Epidermal melanocyte (primary cell): ENCODE results near the gene ACKR4.
"Not testable (repeated sequence)": the region's sequence is repeated elsewhere in the genome, so short reads cannot be mapped to it uniquely, and the experiment has no call there.

Experiments used
- DNase-seq: peaks from one replicate; pipeline ENCODE4 v3.0.0; 2011; ENCODE audit warnings: low spot score; ENCODE audit not compliant: insufficient read length

The ACKR4 gene

DNA sequence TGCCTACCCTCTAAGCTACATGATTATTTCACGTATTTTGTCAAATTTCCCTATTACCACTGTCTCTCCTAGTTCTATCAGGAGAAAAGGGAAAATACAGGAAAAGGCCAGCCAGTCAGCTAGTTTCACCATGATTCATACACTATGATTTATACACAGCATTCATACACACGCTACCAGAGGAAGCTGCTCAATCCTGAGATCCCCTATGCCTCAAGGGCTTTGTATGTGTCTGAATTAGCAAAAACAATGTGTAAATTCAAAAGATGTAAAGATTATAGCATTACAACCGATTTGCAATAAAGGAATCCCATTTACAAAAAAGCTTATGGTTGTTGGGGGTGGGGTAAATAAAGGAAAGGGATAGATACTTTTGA, 3.1 kb upstream of the ACKR4 start:
- DNase-seq: peak; percentile 33

DNA sequence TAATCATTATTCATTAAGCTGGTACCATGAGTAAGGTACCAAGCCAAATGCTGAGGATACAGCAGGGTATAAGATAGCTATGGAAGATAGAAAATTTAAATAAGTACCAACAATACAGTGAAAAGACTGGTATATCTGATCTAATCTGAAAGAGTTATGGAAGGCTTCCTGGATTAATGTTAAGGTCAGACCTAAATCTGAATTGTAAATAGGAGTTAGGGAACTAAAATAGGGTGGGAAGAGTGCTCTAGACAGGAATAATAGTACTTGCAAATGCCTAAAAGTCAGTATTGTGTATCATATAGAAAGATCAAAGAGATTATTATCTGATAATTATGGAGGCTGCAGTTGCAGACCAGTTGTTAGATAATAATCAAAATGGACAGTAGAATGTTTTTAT, 2.6 kb upstream of the ACKR4 start:
- no peak for DNase-seq

DNA sequence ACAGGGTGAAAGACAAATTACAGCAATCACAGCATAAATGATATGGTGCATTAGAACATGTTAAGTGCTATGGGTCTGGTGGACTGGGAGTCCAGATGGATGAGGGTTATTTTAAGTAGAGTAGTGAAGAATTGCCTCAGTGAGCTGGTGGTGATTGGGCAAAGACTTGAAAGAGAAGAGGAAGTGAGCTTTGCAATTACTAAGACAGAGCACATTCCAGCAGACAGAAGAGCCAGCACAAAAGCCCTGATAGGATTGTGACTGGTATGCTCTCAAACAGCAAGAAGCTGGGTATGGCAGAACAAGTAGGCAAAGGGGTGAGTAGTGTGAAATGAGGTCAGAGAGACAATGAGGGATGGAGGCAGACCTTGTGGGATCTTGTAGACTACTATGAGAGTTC, 2.1 kb upstream of the ACKR4 start:
- no peak for DNase-seq

DNA sequence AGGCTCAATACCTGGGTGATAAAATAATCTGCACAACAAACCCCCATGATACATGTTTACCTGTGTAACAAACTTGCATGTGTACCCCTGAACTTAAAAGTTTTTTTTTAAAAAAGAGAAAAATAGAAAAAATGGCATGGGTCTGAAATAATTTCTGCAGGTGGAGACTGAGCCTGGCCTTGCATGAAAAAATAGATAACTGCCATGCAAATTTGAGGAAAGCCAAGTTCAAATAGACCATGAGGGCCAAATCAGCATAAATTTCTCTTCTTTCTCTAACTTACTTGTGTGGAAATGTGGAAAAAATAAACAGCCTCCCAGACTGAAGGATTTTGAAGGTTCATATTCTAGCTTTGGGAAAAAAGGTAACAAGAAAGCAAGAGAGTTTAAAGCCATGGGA, 744 bp upstream of the ACKR4 start:
- no peak for DNase-seq

DNA sequence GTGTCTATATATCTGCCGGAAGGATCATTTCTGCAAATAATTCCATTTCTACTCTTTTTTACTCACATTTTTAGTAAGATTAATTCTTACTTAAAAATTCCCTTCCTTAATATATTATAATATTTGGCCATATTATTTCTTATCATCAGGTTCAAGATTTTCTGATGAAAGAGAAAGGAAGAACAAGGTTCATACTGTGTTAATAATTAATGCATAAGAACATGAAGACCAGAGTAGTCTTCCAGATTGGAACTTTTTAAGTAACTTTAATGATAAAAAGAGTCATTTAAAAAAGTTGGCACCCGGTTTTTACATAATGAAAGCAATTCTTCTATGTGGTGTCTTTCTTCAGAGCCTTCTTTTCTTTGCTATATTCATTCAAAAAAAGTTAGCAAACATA, 590 bp downstream of the ACKR4 start:
- no peak for DNase-seq

DNA sequence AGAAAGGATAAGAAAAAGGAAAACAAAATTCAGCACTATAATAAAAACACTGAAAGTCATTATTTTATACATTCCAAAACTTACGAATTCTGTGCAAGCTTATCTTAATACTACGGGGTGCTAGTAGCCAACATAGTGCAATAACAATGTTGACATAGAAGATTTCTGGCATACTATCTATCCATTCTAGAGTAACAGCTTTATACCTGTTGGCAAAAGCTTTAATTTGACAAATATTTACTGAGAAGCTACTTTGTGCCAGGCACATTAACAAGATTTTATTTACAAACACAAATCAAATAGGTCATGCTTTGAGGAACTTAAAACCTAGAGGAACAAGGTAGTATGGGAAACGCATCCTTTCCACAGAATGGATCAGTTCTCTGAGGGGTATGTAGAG, 1.1 kb downstream of the ACKR4 start:
- no peak for DNase-seq

DNA sequence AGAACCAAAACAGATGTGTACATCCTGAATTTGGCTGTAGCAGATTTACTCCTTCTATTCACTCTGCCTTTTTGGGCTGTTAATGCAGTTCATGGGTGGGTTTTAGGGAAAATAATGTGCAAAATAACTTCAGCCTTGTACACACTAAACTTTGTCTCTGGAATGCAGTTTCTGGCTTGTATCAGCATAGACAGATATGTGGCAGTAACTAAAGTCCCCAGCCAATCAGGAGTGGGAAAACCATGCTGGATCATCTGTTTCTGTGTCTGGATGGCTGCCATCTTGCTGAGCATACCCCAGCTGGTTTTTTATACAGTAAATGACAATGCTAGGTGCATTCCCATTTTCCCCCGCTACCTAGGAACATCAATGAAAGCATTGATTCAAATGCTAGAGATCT, 3.5 kb downstream of the ACKR4 start:
- DNase-seq: not testable (repeated sequence)

DNA sequence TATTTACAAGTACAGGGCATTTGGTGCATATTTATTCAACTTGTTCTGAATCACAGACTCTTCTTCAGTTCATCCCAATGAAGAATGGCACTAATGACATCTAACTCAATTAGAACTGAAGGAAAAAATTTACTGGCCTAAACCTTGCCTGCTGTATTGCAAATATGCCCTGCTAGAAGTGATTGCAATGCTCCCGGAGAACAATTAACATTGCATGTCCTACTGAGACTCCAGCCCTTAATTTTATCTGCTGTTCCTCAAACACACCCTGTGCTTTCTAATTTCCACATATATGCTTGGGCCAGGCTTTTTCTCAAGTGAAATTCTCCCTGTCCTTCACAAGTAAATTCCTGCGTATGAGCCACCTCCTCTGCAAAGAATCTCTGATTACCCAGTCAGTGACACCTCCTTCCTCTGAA, 8.3 kb downstream of the ACKR4 start:
- DNase-seq: no peak

DNA sequence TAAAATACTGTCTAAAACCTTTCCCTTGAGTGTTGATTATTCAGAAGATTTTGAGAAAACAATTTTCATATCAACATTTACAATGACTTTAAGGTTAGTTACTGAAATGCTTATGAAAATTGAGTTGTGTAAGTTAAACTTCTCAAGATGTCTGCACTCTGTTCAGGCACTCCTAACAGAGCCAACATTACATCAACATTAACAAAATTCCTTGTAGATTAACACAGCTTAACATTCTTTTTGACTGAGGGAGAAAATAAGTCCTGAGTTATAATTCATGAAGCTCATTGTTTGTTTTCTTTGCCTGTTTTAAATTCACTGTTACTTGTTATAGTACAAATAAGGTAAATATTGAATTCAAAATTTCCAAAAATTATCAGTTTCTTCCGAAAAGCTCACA, 9.0 kb downstream of the ACKR4 start:
- DNase-seq: no peak

DNA sequence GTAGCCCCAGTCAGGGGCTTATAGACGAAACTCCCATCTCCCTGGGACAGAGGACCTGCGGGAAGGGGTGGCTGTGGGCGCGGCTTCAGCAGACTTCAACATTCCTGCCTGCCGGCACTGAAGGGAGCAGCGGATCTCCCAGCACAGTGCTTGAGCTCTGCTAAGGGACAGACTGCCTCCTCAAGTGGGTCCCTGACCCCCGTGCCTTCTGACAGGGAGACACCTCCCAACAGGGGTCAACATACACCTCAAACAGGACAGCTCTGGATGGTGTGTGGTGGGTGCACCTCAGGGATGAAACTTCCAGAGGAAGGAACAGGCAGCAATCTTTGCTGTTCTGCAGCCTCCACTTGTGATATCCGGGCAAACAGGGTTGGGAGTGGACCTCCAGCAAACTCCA, 9.6 kb downstream of the ACKR4 start:
- not testable (repeated sequence) for DNase-seq

DNA sequence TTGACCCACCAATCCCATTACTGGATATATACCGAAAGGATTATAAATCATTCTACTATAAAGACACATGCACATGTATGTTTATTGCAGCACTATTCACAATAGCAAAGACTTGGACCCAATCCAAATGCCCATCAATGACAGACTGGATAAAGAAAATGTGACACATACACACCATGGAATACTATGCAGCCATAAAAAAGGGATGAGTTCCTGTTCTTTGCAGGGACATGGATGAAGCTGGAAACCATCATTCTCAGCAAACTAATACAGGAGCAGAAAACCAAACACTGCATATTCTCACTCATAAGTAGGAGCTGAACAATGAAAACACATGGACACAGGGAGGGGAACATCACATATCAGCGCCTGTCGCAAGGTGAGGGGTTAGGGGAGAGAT, 18.2 kb downstream of the ACKR4 start:
- not testable (repeated sequence) for DNase-seq

DNA sequence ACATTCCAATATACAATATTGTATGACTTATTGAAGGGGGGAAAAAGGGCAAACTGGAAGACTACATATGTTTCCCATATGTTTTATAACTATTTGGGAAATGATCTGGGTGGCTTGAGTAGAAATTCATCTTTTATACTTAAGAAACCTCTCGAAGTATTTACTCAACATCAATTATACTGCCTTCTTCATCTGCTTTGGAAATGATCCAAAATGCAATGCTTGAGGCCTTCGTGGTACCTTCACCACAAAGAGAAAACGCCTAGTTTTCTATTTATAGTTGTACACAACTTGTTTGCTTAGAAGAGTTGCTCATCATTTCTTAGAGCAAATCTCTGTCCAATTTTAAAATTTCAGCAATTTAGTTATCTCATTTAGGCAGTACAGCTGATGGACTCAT, 18.8 kb downstream of the ACKR4 start:
- no peak for DNase-seq

DNA sequence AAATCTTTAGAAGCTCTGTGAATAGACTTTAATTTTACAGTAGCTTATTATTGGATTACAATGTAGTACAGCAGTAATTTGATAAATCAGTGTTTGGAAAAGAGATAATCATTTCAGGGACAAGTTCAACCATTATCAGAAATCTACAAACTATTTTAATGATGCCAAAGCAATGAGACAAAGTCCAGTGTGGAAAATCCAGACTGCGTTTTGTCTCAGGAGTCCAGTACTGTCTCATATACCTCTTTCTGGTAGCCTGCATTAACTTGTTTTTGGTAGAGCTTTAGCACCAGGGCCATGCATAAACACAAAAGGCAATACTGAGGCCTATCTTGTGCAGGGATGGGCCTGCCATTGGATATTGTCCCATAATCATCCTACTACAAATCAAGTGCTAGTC, 19.7 kb downstream of the ACKR4 start:
- no peak for DNase-seq

DNA sequence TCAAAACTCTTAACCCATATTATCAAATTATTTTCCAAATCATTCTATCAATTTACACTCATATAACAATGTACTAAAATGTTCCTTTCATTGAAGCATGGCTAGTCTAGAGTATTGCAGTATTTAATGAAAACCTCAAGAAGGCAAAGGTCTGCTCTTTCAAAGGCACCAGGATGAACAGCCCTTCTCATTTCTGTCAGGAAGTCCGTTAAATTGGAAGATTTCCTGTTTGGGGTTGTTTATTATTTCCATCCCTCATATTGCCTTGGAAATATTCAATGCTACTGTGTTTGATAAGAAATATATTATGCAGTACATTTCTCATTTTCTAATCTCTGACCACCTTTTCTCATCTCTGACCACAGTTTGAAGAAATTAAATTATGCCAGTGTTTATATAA, 25.1 kb downstream of the ACKR4 start:
- DNase-seq: no peak

DNA sequence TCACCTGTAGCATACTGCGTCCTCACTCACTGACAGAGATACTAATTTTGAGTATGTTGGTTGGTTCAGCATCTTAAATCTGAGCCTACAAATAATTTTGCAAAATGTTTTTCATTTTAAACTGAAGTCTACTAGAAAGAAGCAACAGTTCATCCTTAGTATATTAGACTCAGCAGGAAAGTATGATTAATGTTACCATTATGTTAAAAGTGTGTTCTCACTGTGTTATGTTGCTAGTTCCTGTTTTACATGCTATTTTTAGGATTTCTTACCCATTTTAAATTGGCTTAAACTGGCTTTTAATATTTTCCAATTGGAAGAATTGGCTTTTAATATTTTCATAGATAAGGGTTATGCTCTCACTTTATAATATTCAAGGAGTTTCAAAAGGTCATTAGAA, 25.7 kb downstream of the ACKR4 start:
- no peak for DNase-seq

DNA sequence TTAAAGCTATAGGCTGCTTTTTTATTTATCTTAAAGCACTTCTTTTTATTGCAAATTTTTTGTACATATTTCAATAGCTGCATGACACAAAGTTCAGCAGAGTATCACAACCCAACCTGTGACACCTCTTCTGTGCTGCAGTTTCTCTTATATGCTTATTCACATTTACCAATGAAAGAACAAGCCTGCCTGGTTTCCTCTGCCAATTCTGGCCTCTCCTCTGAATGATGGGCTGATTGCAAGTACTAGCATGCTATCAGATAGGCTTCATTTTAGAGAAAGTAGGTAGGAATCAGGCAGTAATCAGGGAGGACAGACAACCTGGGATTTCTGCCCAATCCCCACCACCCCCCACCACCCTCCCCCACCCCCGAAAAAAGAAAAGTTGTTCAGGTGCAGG, 26.6 kb downstream of the ACKR4 start:
- DNase-seq: no peak

DNA sequence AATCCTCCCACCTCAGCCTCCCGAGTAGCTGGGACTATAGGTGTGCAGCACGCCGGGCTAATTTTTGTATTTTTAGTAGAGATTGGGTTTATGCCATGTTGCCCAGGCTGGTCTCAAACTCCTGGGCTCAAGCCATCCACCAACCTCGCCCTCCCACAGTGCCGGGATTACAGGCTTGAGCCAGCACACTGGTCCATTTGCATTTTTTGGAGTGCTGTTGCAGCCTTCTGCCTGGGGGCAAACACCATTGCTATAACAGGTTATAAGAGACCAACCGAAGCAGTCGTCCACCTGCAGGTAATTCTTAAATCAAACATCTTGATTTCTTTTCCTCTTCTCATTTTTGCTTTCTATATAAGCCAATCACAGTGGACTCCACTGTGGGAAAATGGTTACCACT, 27.7 kb downstream of the ACKR4 start:
- no peak for DNase-seq

DNA sequence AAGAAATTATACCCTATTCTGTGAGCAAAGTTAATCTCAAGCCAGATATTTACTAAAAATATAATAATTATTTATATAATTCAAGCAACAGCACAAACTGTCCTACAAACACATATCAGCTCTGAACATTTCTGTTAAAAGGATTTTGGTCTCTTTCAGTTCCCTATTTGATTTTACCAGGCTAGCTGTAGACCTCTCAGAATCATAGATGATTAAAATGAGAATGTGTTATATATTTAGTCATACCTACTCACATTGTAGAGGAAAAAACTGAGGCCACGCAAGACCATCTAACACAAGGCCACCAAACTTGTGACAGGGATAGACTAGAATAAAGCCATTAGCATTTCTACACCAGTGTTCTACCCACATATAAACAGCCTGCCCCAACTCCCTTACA, 28.5 kb downstream of the ACKR4 start:
- DNase-seq: no peak

DNA sequence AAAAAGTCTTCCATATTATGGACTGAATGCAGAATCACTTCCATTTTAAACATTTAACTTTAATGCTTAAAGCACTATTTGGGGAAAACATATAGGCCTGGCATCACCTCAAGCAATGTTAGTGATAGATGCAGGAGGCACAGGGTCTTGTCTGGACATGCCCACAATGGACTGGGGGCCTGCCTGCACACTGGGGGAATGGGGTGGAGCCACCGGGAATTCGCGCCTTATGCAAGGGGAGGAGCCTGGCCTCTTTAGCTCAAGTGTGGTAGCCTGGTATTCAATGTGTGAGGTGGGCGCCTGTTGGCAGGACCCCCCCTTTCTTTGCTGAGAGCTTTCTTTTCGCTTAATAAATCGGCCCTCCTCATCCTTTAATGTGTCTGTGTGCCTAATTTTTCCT, 29.9 kb downstream of the ACKR4 start:
- no peak for DNase-seq

DNA sequence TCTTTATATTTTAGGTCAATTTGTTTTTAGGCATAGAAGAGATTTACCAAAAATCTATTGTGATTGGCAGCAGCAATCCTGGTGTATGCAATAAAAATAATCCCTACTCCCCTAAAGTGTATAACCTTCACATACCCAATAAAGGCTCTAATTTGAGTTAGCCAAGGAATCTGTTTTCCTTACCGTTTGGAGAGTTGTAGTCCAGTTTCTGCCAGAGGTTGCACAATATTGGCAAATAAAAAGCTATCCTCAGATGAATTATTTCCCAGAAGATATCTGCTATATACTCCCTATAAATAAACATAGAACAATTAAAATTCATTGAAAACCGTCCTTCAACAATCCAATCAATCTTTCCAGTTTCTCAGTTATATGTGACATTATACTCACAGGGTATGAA, 31.1 kb downstream of the ACKR4 start:
- DNase-seq: no peak

DNA sequence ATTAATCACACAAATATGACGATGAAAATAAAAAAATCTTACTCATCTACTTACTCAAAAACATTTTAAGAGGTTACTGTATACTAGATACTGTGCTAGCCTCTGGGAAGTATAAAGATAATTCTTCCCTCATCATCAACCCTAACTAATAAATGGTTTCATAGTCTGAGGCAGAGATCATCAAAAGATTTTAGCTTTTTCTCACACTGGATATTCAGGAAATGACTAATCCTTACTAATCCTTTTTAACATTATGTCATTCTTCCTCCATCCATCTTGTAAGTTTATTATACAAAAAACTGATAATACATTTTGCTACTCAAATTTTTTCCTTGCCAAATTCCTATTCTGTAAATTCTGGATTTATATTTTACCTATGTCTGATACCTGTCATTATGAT, 32.9 kb downstream of the ACKR4 start:
- no peak for DNase-seq

DNA sequence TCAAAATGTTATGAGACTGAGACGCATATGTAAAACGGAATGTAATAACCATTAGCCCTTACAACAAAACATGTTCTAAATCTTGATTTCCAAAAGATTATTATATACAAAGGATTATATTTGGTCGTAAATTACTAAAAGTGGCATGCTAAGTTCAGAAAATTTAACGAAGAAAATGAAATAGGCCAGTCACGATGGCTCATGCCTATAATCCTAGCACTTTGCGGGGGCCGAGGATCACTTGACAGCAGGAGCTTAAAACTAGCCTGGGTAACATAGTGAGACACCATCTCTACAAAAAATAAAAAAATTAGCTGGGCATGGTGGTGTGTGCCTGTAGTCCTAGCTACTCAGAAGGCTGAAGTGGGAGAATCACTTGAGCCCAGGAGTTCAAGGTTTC, 33.5 kb downstream of the ACKR4 start:
- DNase-seq: no peak

DNA sequence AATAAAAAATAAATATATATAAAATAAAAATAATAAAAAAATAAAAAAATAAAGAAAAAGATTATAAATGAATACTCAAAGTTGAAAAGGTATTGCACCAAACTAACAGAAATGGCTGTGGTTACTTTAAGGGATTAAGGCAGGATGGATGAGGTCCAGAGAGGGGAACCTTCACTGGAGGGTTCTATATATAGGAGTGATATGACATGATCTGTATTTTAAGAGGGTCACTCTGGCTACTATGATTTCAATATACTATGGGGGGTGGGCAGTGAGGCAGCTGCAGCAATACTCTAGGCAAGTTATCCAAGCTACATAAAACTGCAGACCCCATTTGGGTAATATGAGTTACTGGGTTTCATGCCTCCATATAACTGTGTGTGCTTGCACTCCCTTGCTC, 38.0 kb downstream of the ACKR4 start:
- no peak for DNase-seq

DNA sequence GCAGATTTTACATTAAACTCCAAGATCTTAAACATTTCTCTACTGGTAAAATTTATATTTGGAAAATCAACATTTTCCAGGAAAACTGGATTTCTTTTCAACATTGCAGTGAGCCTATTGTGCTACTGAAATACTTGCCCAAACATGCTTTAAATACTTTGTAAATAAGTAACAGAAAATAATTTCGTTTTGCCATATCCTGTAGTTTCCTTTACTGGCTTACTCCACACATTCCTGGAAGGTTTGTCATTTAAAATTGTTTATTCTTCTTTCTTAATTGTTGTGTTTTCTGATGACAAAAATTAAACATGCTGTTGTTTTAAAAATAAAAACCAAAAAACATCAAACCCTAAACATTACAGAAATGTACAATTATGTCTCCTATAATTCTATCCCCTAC, 40.5 kb downstream of the ACKR4 start:
- peak; percentile 23 for DNase-seq

DNA sequence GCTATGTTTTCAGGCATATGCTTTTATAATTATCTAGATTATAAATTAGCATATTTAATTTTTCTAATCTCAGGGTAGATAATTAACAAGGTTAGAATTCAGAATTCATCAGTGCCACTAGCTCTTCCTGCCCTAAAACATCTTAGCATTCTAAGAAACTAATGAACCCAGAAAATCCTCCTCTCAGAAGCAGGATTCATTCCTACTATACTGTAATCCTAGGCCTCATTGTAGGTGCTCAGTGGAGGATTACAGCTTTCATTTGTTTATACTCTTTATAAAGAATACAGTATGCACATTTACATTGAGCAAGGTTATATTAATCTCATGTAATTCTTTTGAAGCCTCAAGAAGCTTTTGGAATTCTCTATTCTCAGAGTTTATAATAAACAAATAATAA, 41.6 kb downstream of the ACKR4 start:
- no peak for DNase-seq
